B cell (primary cell): ENCODE measurements around the gene RIN3. TPM values are rescaled to one million over a fixed set of nuclear protein-coding genes. Genes with fewer than 3 reads are reported as not detected.

Source experiments
- ATAC-seq: fragments of 200-7000 bp; cut with Tn5 transposase; one replicate; pipeline ENCODE4 v1.10.0; 2021; ENCODE audit warnings: low read depth, mild to moderate bottlenecking, moderate number of reproducible peaks, moderate library complexity
- CTCF ChIA-PET: fragments of 350-600 bp; sonication (Branson Sonifier 250); formaldehyde crosslinking; loops from one replicate; lab custom pipeline; 2021; ENCODE audit warnings: antibody characterized with exemption, inconsistent platforms; lab: Charles Lee
- POLR2A ChIA-PET: fragments of 350-600 bp; sonication (Branson Sonifier 250); formaldehyde crosslinking; loops from one replicate; lab custom pipeline; 2021; ENCODE audit warnings: antibody characterized with exemption; lab: Charles Lee
- DNase-seq: peaks from one replicate; pipeline ENCODE4 v3.0.0; 2013
- H2AFZ ChIP-seq: 2 replicates; pipeline ENCODE4 v1.6.1; 2012; ENCODE audit warnings: mild to moderate bottlenecking, low read depth, low read length; ENCODE audit not compliant: insufficient read depth, poor library complexity, severe bottlenecking
- H3K27ac ChIP-seq, 2 donors: 1 replicate in 1 of 2; 2 replicates in 1 of 2; pipeline ENCODE4 v1.5.1; 2012 to 2013; ENCODE audit warnings: low read length in 2 of 2, mild to moderate bottlenecking in 2 of 2, moderate library complexity in 1 of 2
- H3K27me3 ChIP-seq, 4 experiments: fragments of 200-600 bp in 1 of 4; sonication (generic) in 1 of 4; replicated peaks in 1 of 4; 1 replicate in 2 of 4; 2 replicates in 2 of 4; pipeline versions ENCODE4 v1.6.1 to v1.7.0; 2013 to 2016; ENCODE audit warnings: low read length in 3 of 4, mild to moderate bottlenecking in 2 of 4, mixed read lengths in 1 of 4, moderate library complexity in 1 of 4; ENCODE audit not compliant: insufficient read depth in 4 of 4, control insufficient read depth in 3 of 4; ENCODE audit errors: control extremely low read depth in 1 of 4
- H3K36me3 ChIP-seq, 2 experiments: replicated peaks in 1 of 2; 1 replicate in 1 of 2; 2 replicates in 1 of 2; pipeline versions ENCODE4 v1.6.1 to v1.7.1; 2013; ENCODE audit warnings: low read length in 1 of 2; ENCODE audit not compliant: insufficient read depth in 2 of 2, control insufficient read depth in 1 of 2; ENCODE audit errors: control extremely low read depth in 1 of 2, extremely low read depth in 1 of 2
- H3K4me1 ChIP-seq, 2 donors: fragments of 200-600 bp in 1 of 2; sonication (generic) in 1 of 2; 1 replicate in 1 of 2; 2 replicates in 1 of 2; pipeline versions ENCODE4 v1.5.1 to v1.6.1; 2013 to 2017; ENCODE audit warnings: low read length in 2 of 2; ENCODE audit not compliant: control insufficient read depth in 2 of 2, insufficient read depth in 2 of 2
- H3K4me2 ChIP-seq: replicated peaks from 2 replicates; pipeline ENCODE3; 2012; ENCODE audit warnings: mild to moderate bottlenecking, low read depth, low read length; ENCODE audit not compliant: poor library complexity, severe bottlenecking
- H3K4me3 ChIP-seq, 5 experiments: fragments of 200-600 bp in 1 of 5; sonication (generic) in 1 of 5; 1 replicate in 3 of 5; 2 replicates in 2 of 5; pipeline versions ENCODE4 v1.5.1 to v1.7.0; 2011 to 2016; ENCODE audit warnings: low read length in 4 of 5, mild to moderate bottlenecking in 4 of 5, low read depth in 2 of 5, control low read depth in 1 of 5, moderate library complexity in 1 of 5; ENCODE audit not compliant: insufficient read depth in 1 of 5; ENCODE audit errors: control extremely low read depth in 1 of 5, extremely low read depth in 1 of 5
- H3K79me2 ChIP-seq: fragments of 200-600 bp; sonication (generic); one replicate; pipeline ENCODE4 v1.6.0; 2016; ENCODE audit warnings: low read length; ENCODE audit not compliant: control insufficient read depth, insufficient read depth
- H3K9ac ChIP-seq: fragments of 200-600 bp; sonication (generic); 2 replicates; pipeline ENCODE4 v1.6.1; 2017; ENCODE audit warnings: mild to moderate bottlenecking, low read length, moderate library complexity
- H3K9me3 ChIP-seq, 3 donors: one replicate each; pipeline versions ENCODE4 v1.6.1 to v1.7.1; 2013; ENCODE audit warnings: low read length in 2 of 3; ENCODE audit not compliant: control insufficient read depth in 2 of 3, insufficient read depth in 1 of 3; ENCODE audit errors: control extremely low read depth in 1 of 3
- H4K20me1 ChIP-seq: 2 replicates; pipeline ENCODE4 v1.6.0; 2012; ENCODE audit warnings: mild to moderate bottlenecking, low read length; ENCODE audit not compliant: insufficient read depth, control insufficient read depth, poor library complexity, severe bottlenecking
- H3K27ac Mint-ChIP-seq: one replicate; pipeline ENCODE4 v1.8.0; 2021; ENCODE audit warnings: mixed read lengths
- H3K27me3 Mint-ChIP-seq: one replicate; pipeline ENCODE4 v1.8.0; 2021; ENCODE audit warnings: mixed read lengths
- H3K4me1 Mint-ChIP-seq: one replicate; pipeline ENCODE4 v1.8.0; 2021; ENCODE audit warnings: mixed read lengths
- H3K4me3 Mint-ChIP-seq: one replicate; pipeline ENCODE4 v1.8.0; 2021; ENCODE audit warnings: mixed read lengths
- H3K9me3 Mint-ChIP-seq: one replicate; pipeline ENCODE4 v1.8.0; 2022; ENCODE audit warnings: mixed read lengths; ENCODE audit not compliant: insufficient read depth
- EZH2 ChIP-seq: IDR thresholded peaks from 2 replicates; pipeline ENCODE4 v1.6.1; 2012; ENCODE audit warnings: borderline replicate concordance, low read depth, mild to moderate bottlenecking, moderate library complexity, low read length; ENCODE audit not compliant: insufficient read depth, poor library complexity, severe bottlenecking
- WGBS: methylation state at CpG from one replicate; pipeline ENCODE4 v1.1.5; 2013; ENCODE audit warnings: missing lambda C conversion rate; ENCODE audit not compliant: insufficient coverage; 5-methylcytosine and 5-hydroxymethylcytosine counted together
- intact Hi-C: fragments of 100-400 bp; cut with micrococcal nuclease; formaldehyde crosslinking; loops from one replicate; pipeline ENCODE4 v1.10.0; 2022
- polyA plus RNA-seq: library from polyadenylated mRNA; depleted of rRNA; stranded (reverse); fragments of >200 nt; gene quantifications from 2 replicates; pipeline ENCODE4 v1.2.3, GENCODE V29; 2012
- total RNA-seq, 2 donors: library from RNA; stranded (reverse); fragments of 120-200 nt in 1 of 2; gene quantifications; 1 replicate in 1 of 2; 2 replicates in 1 of 2; pipeline versions ENCODE4 v1.2.3 to v1.2.4, GENCODE V29; 2013 to 2022
- TF ChIP-seq, protein P1 (sequence below): fragments of 200-600 bp; IDR thresholded peaks from one replicate; pipeline ENCODE4 v1.8.0; 2022; ENCODE audit warnings: antibody characterized with exemption, mild to moderate bottlenecking

Gene RIN3
- total and polyA plus RNA-seq, 2 donors (not counting 1 experiment from before 2014, with no cell fraction given): 62.1 to 123 TPM

- ChIA-PET CTCF (interaction anchor here (2.0 kb wide), 1 partner anchor 186 kb away, joined by 5 read pairs; no protein-coding TSS in a partner anchor), POLR2A (no interaction called here)
- no peaks in the 10 kb centered on the region for H4K20me1 ChIP-seq
- Mint-ChIP-seq H3K27ac (no peak overlapping the region), H3K9me3 (no peaks in the 10 kb centered on the region), H3K4me1 (peaks cover 19% of the 10 kb centered on the region), H3K27me3 (no peaks in the 10 kb centered on the region), H3K4me3 (no peak overlapping the region)
- WGBS: 92% methylated on average over 5 of the region's 6 CpGs
- no peak for ATAC-seq
- H3K27ac ChIP-seq: no peak overlapping the region
- H3K36me3 ChIP-seq: no peaks in the 10 kb centered on the region
- peaks cover 9 to 17% of the 10 kb centered on the region in 2 donors for H3K4me1 ChIP-seq
- H3K9me3 ChIP-seq: peaks cover 0 to 4% (median 0%) of the 10 kb centered on the region in 3 donors
- TF ChIP-seq, protein P1, sequence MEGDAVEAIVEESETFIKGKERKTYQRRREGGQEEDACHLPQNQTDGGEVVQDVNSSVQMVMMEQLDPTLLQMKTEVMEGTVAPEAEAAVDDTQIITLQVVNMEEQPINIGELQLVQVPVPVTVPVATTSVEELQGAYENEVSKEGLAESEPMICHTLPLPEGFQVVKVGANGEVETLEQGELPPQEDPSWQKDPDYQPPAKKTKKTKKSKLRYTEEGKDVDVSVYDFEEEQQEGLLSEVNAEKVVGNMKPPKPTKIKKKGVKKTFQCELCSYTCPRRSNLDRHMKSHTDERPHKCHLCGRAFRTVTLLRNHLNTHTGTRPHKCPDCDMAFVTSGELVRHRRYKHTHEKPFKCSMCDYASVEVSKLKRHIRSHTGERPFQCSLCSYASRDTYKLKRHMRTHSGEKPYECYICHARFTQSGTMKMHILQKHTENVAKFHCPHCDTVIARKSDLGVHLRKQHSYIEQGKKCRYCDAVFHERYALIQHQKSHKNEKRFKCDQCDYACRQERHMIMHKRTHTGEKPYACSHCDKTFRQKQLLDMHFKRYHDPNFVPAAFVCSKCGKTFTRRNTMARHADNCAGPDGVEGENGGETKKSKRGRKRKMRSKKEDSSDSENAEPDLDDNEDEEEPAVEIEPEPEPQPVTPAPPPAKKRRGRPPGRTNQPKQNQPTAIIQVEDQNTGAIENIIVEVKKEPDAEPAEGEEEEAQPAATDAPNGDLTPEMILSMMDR: no peak
- no peak for TF ChIP-seq EZH2
- intact Hi-C loops: no loop called here
- no peak overlapping the region for H3K4me3 ChIP-seq
- H3K4me2 ChIP-seq: no peak overlapping the region
- DNase-seq: no peak
- no peak overlapping the region for H2AFZ ChIP-seq
- no peaks in the 10 kb centered on the region for H3K79me2 ChIP-seq
- no peaks in the 10 kb centered on the region for H3K27me3 ChIP-seq
- H3K9ac ChIP-seq: no peak overlapping the region
Observed at GRCh38 chr14:92500491-92500941, 13.1 kb upstream of the RIN3 start.

- no peak for ATAC-seq
Observed at GRCh38 chr14:92501891-92502351, 11.7 kb upstream of the RIN3 start.

More at GRCh38 chr14:92501891-92502351, 11.7 kb upstream of the RIN3 start:
- H3K27ac ChIP-seq: no peak overlapping the region
- intact Hi-C loops: no loop called here
- H3K9me3 ChIP-seq: peaks cover 0 to 5% (median 0%) of the 10 kb centered on the region in 3 donors
- H4K20me1 ChIP-seq: no peaks in the 10 kb centered on the region
- H2AFZ ChIP-seq: no peak overlapping the region
- ChIA-PET POLR2A (no interaction called here), CTCF (interaction anchor here (0.6 to 2.0 kb wide), 3 partner anchors 33 to 185 kb away, joined by 3 to 7 read pairs (median 5); no protein-coding TSS in a partner anchor)
- TF ChIP-seq, protein P1: no peak
- no peak for TF ChIP-seq EZH2
- no peak overlapping the region for H3K4me2 ChIP-seq
- Mint-ChIP-seq H3K4me1 (peaks cover 33% of the 10 kb centered on the region), H3K27ac (no peak overlapping the region), H3K9me3 (no peaks in the 10 kb centered on the region), H3K4me3 (no peak overlapping the region), H3K27me3 (no peaks in the 10 kb centered on the region)
- 100% methylated on average over 1 of the region's 5 CpGs for WGBS
- H3K9ac ChIP-seq: no peak overlapping the region
- H3K4me1 ChIP-seq: peaks cover 23 to 31% of the 10 kb centered on the region in 2 donors
- H3K4me3 ChIP-seq: no peak overlapping the region
- no peaks in the 10 kb centered on the region for H3K27me3 ChIP-seq
- H3K36me3 ChIP-seq: no peaks in the 10 kb centered on the region
- no peaks in the 10 kb centered on the region for H3K79me2 ChIP-seq
- no peak for DNase-seq
